ENCODE data around the gene SLC16A12.

- TF ChIP-seq CTCF (IDR thresholded peaks at IDR 0.05; ENCODE audit: low read length), result no peak
- TF ChIP-seq EZH2 (IDR thresholded peaks at IDR 0.05; ENCODE audit: borderline replicate concordance, low read length), result no peak
These were observed 93.1 kb downstream of the SLC16A12 start for GRCh38 chr10:89442289-89442688.

All from OCI-LY1 (cell line).